Retinal pigment epithelial cell (primary cell): Measurements from ENCODE around the gene MPP1.

Experiments
- DNase-seq: peaks from one replicate; pipeline ENCODE4 v3.0.0-alpha.2; 2010; ENCODE audit warnings: low read depth
- H3K4me3 ChIP-seq: 2 replicates; pipeline ENCODE4 v1.5.1; 2011; ENCODE audit warnings: mild to moderate bottlenecking, low read length, control low read depth, moderate library complexity
- CTCF ChIP-seq: conservative IDR thresholded peaks from 2 replicates; pipeline ENCODE4 v1.5.1; 2011; ENCODE audit warnings: low read depth, low read length, control low read depth, inconsistent platforms

MPP1 gene

GRCh38 chrX:154762537-154763296 is 42.6 kb downstream of the MPP1 start, which contains the start of gene DKC1:
Gene DKC1 (plus strand): TSS chrX:154762864. CDS start chrX:154762966, 102 bp downstream.
- DNase-seq = peak; percentile 73
- no peak for TF ChIP-seq CTCF
- H3K4me3 ChIP-seq = peak within 1 kb of the TSS; percentile 57

GRCh38 chrX:154761977-154762536 is 43.2 kb downstream of the MPP1 start:
- peak overlapping the region; percentile 54 for H3K4me3 ChIP-seq
- DNase-seq = no peak
- TF ChIP-seq CTCF = no peak

- no peak for TF ChIP-seq CTCF
- no peak for DNase-seq
- H3K4me3 ChIP-seq = no peak overlapping the region
Observed at GRCh38 chrX:154758696-154759095, 46.6 kb downstream of the MPP1 start.

GRCh38 chrX:154751669-154752271 is 53.5 kb downstream of the MPP1 start:
- no peak for TF ChIP-seq CTCF
- no peak overlapping the region for H3K4me3 ChIP-seq

GRCh38 chrX:154751203-154751668 is 54.0 kb downstream of the MPP1 start:
- H3K4me3 ChIP-seq = peak overlapping the region; percentile 3
- DNase-seq = no peak
- TF ChIP-seq CTCF = no peak

More at GRCh38 chrX:154751669-154752271, 53.5 kb downstream of the MPP1 start:
- no peak for DNase-seq

GRCh38 chrX:154750301-154751202 is 54.7 kb downstream of the MPP1 start, which contains the start of gene GAB3:
Gene GAB3 (minus strand): TSS chrX:154751077. CDS start chrX:154751025, 52 bp downstream.
- no peak for DNase-seq
- H3K4me3 ChIP-seq = peak within 1 kb of the TSS; percentile 29
- TF ChIP-seq CTCF = no peak
